GM10248 (cell line): ENCODE results near the gene STYK1.

Experiments used
- CTCF ChIA-PET: fragments of 300-600 bp; sonication (Branson Sonifier 250); formaldehyde crosslinking; extraction: SDS; loops from one replicate; lab custom pipeline; 2021; ENCODE audit warnings: antibody characterized with exemption; lab: Yijun Ruan, JAX
- POLR2A ChIA-PET: fragments of 350-650 bp; sonication (Branson Sonifier 250); formaldehyde crosslinking; extraction: SDS; loops from one replicate; lab custom pipeline; 2020; ENCODE audit warnings: antibody characterized with exemption; lab: Yijun Ruan, JAX
- DNase-seq: peaks from one replicate; pipeline ENCODE4 v3.0.0; 2012; ENCODE audit errors: extremely low spot score
- TF ChIP-seq, protein P1 (sequence below): IDR thresholded peaks from 2 replicates; pipeline ENCODE4 v1.5.1; 2012; ENCODE audit warnings: mild to moderate bottlenecking, low read depth; ENCODE audit errors: extremely low read depth, missing control alignments, control extremely low read depth

STYK1 gene

DNA sequence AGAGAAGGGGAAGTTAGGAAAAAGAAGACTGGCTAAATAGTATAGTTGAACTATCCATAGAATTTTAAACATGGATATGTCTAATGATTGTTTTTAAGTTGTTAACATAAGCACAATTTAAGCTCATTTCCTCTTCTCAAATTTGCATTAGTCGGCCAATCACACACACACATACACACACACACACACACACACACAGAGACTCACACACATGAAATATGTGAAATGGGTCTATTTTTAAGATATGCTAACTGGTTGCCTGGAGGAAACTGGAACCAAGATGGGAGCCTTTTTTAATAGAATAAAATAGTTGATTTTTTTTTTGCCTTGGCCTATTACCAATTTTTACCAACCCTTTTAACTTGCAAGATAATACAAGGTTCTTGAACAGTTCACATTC, 24.0 kb upstream of the STYK1 start:
- POLR2A ChIA-PET: no interaction called here
- DNase-seq: no peak
- CTCF ChIA-PET: interaction anchor here (1.4 to 4.0 kb wide), 4 partner anchors 10 to 788 kb away, joined by 3 to 11 read pairs (median 6); no protein-coding TSS in a partner anchor
- TF ChIP-seq, protein P1, sequence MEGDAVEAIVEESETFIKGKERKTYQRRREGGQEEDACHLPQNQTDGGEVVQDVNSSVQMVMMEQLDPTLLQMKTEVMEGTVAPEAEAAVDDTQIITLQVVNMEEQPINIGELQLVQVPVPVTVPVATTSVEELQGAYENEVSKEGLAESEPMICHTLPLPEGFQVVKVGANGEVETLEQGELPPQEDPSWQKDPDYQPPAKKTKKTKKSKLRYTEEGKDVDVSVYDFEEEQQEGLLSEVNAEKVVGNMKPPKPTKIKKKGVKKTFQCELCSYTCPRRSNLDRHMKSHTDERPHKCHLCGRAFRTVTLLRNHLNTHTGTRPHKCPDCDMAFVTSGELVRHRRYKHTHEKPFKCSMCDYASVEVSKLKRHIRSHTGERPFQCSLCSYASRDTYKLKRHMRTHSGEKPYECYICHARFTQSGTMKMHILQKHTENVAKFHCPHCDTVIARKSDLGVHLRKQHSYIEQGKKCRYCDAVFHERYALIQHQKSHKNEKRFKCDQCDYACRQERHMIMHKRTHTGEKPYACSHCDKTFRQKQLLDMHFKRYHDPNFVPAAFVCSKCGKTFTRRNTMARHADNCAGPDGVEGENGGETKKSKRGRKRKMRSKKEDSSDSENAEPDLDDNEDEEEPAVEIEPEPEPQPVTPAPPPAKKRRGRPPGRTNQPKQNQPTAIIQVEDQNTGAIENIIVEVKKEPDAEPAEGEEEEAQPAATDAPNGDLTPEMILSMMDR: no peak

- CTCF ChIA-PET: interaction anchor here (1.0 to 2.2 kb wide), 6 partner anchors 11 to 789 kb away, joined by 3 to 9 read pairs (median 3); no protein-coding TSS in a partner anchor
- POLR2A ChIA-PET: no interaction called here
- no peak for DNase-seq
- TF ChIP-seq, protein P1: no peak
Observed at GRCh38 chr12:10697156-10697555, 23.3 kb upstream of the STYK1 start.

DNA sequence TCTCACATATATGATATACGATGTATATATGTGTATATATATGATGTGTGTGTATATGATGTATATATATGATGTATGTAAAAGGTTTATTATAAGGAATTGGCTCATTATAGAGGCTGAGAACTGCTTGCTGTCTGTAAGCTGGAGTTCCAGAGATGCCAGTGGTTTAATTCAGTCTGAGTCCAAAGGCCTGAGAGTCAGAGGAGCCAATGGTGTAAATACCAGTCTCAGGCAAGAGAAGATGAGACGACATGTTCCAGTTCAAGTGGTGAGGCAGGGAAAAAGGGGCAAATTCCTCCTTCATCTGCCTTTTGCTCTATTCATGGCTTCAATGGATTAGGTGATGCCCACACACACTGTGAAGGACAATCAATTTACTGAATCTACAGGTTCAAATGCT, 17.1 kb upstream of the STYK1 start:
- DNase-seq: no peak
- ChIA-PET CTCF (interaction anchor here (1.8 kb wide), 1 partner anchor 23 kb away, joined by 4 read pairs; no protein-coding TSS in a partner anchor), POLR2A (no interaction called here)
- TF ChIP-seq, protein P1: no peak

DNA sequence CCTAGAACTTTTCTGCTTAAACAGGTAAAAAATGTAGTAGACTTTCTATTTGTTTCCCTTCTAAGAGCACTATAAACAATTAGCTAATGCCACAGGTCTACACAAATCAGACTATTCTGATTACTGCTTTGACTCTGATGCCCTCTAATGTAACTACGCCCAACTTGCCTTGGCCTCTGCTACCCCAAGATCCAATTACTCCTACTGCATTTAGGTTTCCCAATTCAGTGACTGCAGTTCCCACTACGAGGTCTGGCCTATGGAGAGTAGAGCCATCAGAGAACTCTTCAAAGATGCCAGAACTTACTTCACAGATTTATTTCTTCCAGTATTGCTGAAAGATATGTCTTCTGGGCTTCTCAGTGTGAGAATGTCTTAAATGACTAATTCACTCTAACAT, 15.3 kb upstream of the STYK1 start:
- DNase-seq: no peak
- TF ChIP-seq, protein P1: no peak
- ChIA-PET CTCF (interaction anchor here (1.0 to 1.8 kb wide), 2 partner anchors 19 to 21 kb away, joined by 3 to 4 read pairs; no protein-coding TSS in a partner anchor), POLR2A (no interaction called here)

GRCh38 chr12:10688042-10688441, 14.2 kb upstream of the STYK1 start:
- TF ChIP-seq, protein P1: no peak
- ChIA-PET POLR2A (no interaction called here), CTCF (no interaction called here)
- no peak for DNase-seq

DNA sequence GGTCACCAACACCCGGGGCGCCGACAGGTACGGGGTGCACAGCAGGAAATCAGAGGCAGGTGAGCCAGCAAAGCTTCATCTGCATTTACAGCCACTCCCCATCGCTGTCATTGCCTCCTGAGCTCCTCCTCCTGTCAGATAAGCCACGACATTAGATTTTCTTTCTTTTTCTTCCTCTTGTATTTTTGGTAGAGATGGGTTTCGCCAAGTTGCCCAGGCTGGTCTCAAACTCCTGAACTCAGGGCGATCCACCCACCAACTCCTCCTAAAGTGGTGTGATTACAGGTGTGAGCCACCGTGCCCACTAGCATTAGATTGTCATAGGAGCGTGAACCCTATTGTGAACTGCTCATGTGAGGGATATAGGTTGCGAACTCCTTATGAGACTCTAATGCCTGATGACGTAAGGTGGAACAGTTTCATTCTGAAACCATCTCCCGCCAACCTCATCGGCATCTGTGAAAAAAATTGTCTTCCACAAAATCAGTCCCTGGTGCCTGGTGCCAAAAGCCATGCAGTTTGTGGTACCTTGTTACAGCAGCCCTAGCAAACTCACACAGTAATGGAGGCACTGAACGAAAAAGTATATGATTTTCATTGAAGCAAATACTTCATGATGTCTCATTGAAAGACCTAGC, 1.5 kb downstream of the STYK1 start:
- ChIA-PET CTCF (interaction anchor here (0.7 to 1.8 kb wide), 2 partner anchors 53 to 436 kb away, joined by 3 to 4 read pairs; no protein-coding TSS in a partner anchor), POLR2A (no interaction called here)
- DNase-seq: no peak
- TF ChIP-seq, protein P1: no peak
